NCI-H128 (cell line): ENCODE data around the gene PTPRJ.

Source experiments
- DNase-seq: peaks from one replicate; lab custom pipeline; 2025; ENCODE audit not compliant: unreplicated experiment; lab: John Stamatoyannopoulos, UW

The PTPRJ gene

GRCh38 chr11:48216510-48216909 is 236.2 kb downstream of the PTPRJ start, which contains the start of gene OR4B1:
OR4B1 (plus strand) TSS chr11:48216810; CDS start chr11:48216810, 0 bp downstream.
- no peak for DNase-seq
